H54 (cell line): ENCODE data around the gene ADIPOQ.
"Not testable (repeated sequence)": the region's sequence is repeated elsewhere in the genome, so short reads cannot be mapped to it uniquely, and the experiment has no call there.

ENCODE experiments used
- DNase-seq: peaks from one replicate; pipeline ENCODE4 v3.0.0; 2011; ENCODE audit warnings: low spot score, mixed read lengths; ENCODE audit not compliant: insufficient read length
- FAIRE-seq: peaks from 3 replicates; lab custom pipeline; 2011; peaks lifted over from hg19 to GRCh38; lab: Jason Lieb, UNC
- POLR2A ChIP-seq: IDR thresholded peaks from 2 replicates; pipeline ENCODE4 v1.6.1; 2011; ENCODE audit warnings: low read depth, mild to moderate bottlenecking, low read length

The ADIPOQ gene

GRCh38 chr3:186890911-186891310 is 48.4 kb downstream of the ADIPOQ start:
- no peak for FAIRE-seq
- no peak for TF ChIP-seq POLR2A
- DNase-seq: no peak

- not testable (repeated sequence) for DNase-seq, FAIRE-seq
Measured at GRCh38 chr3:186893071-186893470, 50.6 kb downstream of the ADIPOQ start.

GRCh38 chr3:186895406-186895805 is 52.9 kb downstream of the ADIPOQ start:
- TF ChIP-seq POLR2A: no peak
- DNase-seq (no peak), FAIRE-seq (no peak)

GRCh38 chr3:186896006-186896405 is 53.5 kb downstream of the ADIPOQ start:
- DNase-seq (no peak), FAIRE-seq (no peak)
- no peak for TF ChIP-seq POLR2A

- no peak for TF ChIP-seq POLR2A
- DNase-seq (no peak), FAIRE-seq (no peak)
Measured at GRCh38 chr3:186896875-186897274, 54.4 kb downstream of the ADIPOQ start.

GRCh38 chr3:186901135-186901734 is 58.7 kb downstream of the ADIPOQ start:
- FAIRE-seq (peak; percentile 80), DNase-seq (no peak)
- TF ChIP-seq POLR2A: no peak

- FAIRE-seq (peak; percentile 61), DNase-seq (no peak)
- TF ChIP-seq POLR2A: no peak
Measured at GRCh38 chr3:186902154-186902553, 59.6 kb downstream of the ADIPOQ start.

GRCh38 chr3:186902713-186903112 is 60.2 kb downstream of the ADIPOQ start:
- DNase-seq (no peak), FAIRE-seq (peak; percentile 88)
- TF ChIP-seq POLR2A: no peak

- FAIRE-seq, DNase-seq: not testable (repeated sequence)
Measured at GRCh38 chr3:186903676-186904075, 61.2 kb downstream of the ADIPOQ start.

- not testable (repeated sequence) for DNase-seq, FAIRE-seq
Measured at GRCh38 chr3:186907075-186907474, 64.6 kb downstream of the ADIPOQ start.
